Measurements from ENCODE around the gene TXNRD2.

GRCh38 chr22:19851291-19852176, 90.1 kb downstream of the TXNRD2 start:
- TF ChIP-seq POLR2A (IDR thresholded peaks at IDR 0.05; ENCODE audit: low read depth, low read length) (no peak), TAF1 (IDR thresholded peaks at IDR 0.05; ENCODE audit: borderline replicate concordance, low read depth, low read length) (no peak), POLR2AphosphoS5 (IDR thresholded peaks at IDR 0.05; ENCODE audit: low read depth, low read length) (no peak)
